Measurements from ENCODE around the gene SCUBE2.
A peak's percentile ranks its signal among the peaks of the same experiment; 100 is the strongest.
"Not testable (repeated sequence)": the region's sequence is repeated elsewhere in the genome, so short reads cannot be mapped to it uniquely, and the experiment has no call there.

SCUBE2 gene

DNA sequence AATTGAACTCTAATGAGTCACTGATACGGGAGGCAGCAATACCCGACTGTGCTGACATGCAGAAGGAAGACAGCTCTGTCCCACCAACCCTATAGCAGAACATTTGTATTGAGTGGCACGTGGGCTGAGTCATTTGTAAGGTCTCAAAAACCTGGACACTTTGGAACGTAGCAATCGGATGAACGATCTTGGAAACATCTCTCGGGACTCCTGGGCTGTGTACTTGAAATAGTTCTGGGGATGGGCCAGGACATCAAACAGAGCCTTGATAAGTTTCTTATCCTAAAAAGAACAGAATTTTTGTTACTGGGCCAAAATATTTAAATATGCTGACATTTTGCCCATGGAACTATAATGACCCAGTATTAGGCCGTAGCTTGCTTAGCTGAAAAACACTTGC, 70.5 kb downstream of the SCUBE2 start:
- DNase-seq (ENCODE audit: low read depth), result peak; percentile 31
- TF ChIP-seq, protein P1, sequence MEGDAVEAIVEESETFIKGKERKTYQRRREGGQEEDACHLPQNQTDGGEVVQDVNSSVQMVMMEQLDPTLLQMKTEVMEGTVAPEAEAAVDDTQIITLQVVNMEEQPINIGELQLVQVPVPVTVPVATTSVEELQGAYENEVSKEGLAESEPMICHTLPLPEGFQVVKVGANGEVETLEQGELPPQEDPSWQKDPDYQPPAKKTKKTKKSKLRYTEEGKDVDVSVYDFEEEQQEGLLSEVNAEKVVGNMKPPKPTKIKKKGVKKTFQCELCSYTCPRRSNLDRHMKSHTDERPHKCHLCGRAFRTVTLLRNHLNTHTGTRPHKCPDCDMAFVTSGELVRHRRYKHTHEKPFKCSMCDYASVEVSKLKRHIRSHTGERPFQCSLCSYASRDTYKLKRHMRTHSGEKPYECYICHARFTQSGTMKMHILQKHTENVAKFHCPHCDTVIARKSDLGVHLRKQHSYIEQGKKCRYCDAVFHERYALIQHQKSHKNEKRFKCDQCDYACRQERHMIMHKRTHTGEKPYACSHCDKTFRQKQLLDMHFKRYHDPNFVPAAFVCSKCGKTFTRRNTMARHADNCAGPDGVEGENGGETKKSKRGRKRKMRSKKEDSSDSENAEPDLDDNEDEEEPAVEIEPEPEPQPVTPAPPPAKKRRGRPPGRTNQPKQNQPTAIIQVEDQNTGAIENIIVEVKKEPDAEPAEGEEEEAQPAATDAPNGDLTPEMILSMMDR (conservative IDR thresholded peaks at IDR 0.05; ENCODE audit: low read depth, low read length), result no peak
- H3K4me3 ChIP-seq (ENCODE audit: low read depth, low read length), result no peak overlapping the region

DNA sequence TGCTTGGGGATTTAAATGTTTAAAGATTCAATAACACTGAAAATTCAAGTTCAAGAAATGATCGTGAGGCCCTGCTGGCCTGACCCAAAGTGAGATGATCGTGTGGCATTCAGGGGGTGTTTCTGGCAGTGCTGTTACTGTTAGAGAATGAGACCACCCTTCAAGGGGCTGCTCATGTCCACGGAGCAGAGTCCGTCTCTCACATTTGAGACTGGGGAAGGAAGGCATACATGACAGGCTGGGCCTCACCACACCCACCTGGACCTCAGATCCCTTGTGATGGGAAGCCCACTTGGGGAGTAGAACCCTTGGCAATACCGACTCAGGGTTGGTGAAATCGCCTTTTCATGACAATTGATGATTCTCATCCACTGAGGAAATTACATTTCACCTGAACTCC, 71.5 kb downstream of the SCUBE2 start:
- TF ChIP-seq, protein P1 (conservative IDR thresholded peaks at IDR 0.05; ENCODE audit: low read depth, low read length), result no peak
- no peak for DNase-seq (ENCODE audit: low read depth)
- no peak overlapping the region for H3K4me3 ChIP-seq (ENCODE audit: low read depth, low read length)

DNA sequence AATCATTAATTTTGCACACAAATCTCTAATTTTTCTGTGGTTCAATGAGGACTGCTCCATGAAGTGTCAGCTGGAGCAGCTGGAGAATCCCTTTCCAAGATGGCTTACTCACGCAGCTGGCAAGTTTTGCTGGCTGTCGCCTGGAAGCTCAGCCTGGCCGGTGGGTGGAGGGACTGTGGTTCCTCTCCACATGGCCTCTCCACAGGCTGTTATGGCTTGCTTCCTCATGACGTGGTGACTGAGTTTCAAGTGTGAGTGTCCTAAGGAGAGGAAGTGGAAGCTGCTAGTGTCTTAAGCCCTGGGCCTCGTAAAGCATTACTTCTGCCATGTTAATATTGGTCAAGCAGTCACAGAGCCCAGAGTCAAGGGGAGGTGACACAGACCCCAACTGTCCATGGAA, 73.6 kb downstream of the SCUBE2 start:
- DNase-seq (ENCODE audit: low read depth), result no peak

DNA sequence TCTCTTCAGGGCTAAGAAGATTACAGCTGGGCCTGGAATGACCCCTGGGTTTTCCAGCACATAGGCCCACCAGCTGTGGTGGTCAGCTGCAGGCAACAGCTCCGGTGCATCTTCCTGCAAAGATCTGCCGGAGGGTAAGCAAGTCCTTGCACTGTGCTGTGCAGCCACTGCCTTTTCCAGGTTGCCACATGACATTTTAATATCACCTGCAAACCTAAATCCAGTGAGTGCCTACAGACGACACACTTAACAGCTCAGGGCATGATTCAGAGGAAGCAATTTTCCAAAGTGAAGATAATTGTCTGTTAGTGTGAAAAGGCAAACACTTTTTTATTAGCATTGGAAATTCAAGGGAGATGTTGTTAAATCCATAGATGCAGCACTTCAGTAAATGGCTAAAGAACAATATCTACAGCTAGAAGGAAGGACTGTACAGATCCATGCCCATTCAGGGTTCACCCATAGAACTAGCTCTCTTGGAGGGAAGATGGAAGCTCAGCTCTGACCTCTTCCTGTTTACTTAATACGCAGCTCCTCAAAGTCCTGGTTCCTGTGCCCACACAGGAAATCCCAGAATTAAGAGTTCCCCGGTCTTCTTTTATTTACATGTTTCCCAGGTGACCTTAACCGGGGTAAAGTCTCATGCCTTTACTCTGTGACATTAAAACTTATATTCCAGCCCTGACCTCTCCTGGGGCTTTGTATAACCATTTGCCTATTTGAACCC, 74.3 kb downstream of the SCUBE2 start:
- H3K4me3 ChIP-seq (ENCODE audit: low read depth, low read length), result no peak overlapping the region
- TF ChIP-seq, protein P1 (conservative IDR thresholded peaks at IDR 0.05; ENCODE audit: low read depth, low read length), result no peak
- no peak for DNase-seq (ENCODE audit: low read depth)

More for the DNA sequence above, 73.6 kb downstream of the SCUBE2 start:
- H3K4me3 ChIP-seq (ENCODE audit: low read depth, low read length), result no peak overlapping the region
- TF ChIP-seq, protein P1 (conservative IDR thresholded peaks at IDR 0.05; ENCODE audit: low read depth, low read length), result no peak

DNA sequence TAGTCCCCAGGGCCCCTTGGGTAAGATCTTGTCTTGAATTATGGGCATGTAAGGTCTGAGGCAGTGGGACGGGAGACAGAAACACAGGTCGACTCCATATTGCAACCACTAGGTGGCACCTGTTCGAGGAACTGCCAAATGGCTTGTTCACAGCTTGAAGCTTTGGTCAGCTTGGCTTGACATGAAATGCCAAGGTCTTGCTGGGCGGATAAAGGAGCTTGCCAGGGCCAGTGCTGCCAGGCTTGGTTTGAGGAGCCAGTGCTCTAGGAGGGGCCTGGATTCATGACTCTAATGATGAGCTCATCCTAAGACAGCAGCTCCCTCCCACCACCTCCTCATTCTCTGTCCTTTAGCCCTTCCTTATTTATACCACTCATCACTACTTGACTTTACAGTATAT, 75.7 kb downstream of the SCUBE2 start:
- DNase-seq (ENCODE audit: low read depth), result peak; percentile 91

DNA sequence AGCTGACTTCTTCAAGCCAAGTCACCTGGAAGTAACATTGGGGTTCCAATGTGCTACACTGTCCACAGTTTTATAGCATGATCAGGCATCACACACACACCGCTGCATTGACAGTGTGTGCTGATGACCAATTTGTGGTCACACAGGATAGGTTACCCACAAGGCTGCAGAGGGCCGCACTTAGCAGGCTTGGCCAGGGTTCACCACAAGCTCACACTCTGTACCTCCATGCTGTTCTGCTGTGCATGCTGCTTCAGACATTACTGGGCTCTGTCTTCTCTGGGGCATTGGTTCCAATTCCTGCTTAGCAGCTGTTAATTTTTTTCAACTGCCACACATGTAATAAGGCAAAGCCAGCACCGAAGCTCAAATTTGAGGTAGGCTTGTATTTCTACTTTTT, 76.6 kb downstream of the SCUBE2 start:
- no peak for DNase-seq (ENCODE audit: low read depth)
- TF ChIP-seq, protein P1 (conservative IDR thresholded peaks at IDR 0.05; ENCODE audit: low read depth, low read length), result no peak
- no peak overlapping the region for H3K4me3 ChIP-seq (ENCODE audit: low read depth, low read length)

More for the DNA sequence above, 75.7 kb downstream of the SCUBE2 start:
- H3K4me3 ChIP-seq (ENCODE audit: low read depth, low read length), result no peak overlapping the region
- TF ChIP-seq, protein P1 (conservative IDR thresholded peaks at IDR 0.05; ENCODE audit: low read depth, low read length), result peak; percentile 91

DNA sequence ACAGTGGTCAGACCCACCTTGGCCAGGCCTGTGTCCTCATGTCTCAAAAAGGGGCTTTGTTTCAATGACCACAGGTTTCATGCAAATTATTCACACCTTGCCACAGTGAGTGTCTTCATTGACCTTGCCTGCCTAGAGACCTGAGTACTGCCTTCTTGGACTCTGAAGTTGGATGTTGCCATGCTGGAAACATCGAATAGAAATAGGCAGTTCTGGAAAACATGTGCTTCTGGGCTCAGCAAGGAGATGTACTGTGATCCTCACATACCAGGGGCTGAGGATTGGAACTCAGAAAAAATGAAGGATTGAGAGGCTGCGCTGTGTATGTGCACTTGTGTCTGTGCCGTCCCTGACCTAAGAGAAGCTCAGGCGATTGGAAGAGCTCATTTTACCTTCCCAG, 78.0 kb downstream of the SCUBE2 start:
- H3K4me3 ChIP-seq (ENCODE audit: low read depth, low read length), result no peak overlapping the region
- no peak for DNase-seq (ENCODE audit: low read depth)
- TF ChIP-seq, protein P1 (conservative IDR thresholded peaks at IDR 0.05; ENCODE audit: low read depth, low read length), result no peak

- H3K4me3 ChIP-seq (ENCODE audit: low read depth, low read length); DNase-seq (ENCODE audit: low read depth): not testable (repeated sequence)
Observed at GRCh38 chr11:9009538-9009937, 81.9 kb downstream of the SCUBE2 start.
